OCI-LY3 (cell line): ENCODE measurements around the gene MRPS5.

ENCODE experiments used
- EZH2phosphoT487 ChIP-seq: fragments of 200-600 bp; shearing (Covaris generic); IDR thresholded peaks from 2 replicates; pipeline ENCODE4 v1.6.1; 2018; ENCODE audit warnings: antibody characterized with exemption, mixed run types, low read depth
- TF ChIP-seq, protein P1 (sequence below): fragments of 200-600, 300-600 bp; sonication (generic); IDR thresholded peaks from 2 replicates; pipeline ENCODE4 v1.5.1; 2014; ENCODE audit warnings: antibody characterized with exemption, low read length, low read depth

DNA sequence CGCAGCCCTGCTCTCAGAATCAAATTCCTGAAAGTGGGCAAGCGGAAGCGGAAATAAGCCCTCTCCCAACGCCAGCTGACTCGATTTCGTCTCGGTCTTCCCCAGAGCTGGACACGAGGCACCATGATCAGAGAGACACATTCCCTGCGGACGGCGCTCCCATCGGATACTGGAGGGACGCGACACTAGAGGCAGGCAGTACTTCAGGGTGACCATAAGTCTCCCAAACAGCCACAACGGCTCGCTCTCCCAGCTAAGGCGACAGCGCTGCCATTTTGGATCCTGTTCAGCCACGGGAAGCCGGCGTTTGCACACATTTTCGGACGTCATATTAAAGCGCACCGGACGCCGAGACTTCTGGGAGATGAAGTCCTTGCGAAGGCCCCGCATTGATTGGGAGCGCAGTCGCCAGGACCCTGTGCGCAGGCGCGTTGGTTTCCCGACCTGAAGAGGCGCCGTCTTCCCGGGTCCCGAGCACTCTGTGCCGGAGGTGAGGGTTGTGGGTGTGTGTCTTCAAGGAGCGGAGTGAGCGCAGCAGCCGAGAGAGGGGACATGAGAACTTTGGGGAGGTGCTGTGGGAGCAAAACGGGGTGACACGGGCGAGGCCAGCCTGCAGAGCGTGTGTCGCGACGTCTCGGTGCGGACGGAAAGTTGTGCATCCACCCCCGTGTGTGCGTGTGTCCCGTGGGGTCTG lies 43.9 kb upstream of the MRPS5 start, which contains the start of gene ZNF2:
- TF ChIP-seq, protein P1, sequence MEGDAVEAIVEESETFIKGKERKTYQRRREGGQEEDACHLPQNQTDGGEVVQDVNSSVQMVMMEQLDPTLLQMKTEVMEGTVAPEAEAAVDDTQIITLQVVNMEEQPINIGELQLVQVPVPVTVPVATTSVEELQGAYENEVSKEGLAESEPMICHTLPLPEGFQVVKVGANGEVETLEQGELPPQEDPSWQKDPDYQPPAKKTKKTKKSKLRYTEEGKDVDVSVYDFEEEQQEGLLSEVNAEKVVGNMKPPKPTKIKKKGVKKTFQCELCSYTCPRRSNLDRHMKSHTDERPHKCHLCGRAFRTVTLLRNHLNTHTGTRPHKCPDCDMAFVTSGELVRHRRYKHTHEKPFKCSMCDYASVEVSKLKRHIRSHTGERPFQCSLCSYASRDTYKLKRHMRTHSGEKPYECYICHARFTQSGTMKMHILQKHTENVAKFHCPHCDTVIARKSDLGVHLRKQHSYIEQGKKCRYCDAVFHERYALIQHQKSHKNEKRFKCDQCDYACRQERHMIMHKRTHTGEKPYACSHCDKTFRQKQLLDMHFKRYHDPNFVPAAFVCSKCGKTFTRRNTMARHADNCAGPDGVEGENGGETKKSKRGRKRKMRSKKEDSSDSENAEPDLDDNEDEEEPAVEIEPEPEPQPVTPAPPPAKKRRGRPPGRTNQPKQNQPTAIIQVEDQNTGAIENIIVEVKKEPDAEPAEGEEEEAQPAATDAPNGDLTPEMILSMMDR, result no peak
- TF ChIP-seq EZH2phosphoT487, result no peak
